ENCODE measurements around the gene COL5A2. TPM values are rescaled to one million over a fixed set of nuclear protein-coding genes. Genes with fewer than 3 reads are reported as not detected.

The COL5A2 gene
- total RNA-seq, 1 experiment from 2014 or later: 15.2 TPM

DNA sequence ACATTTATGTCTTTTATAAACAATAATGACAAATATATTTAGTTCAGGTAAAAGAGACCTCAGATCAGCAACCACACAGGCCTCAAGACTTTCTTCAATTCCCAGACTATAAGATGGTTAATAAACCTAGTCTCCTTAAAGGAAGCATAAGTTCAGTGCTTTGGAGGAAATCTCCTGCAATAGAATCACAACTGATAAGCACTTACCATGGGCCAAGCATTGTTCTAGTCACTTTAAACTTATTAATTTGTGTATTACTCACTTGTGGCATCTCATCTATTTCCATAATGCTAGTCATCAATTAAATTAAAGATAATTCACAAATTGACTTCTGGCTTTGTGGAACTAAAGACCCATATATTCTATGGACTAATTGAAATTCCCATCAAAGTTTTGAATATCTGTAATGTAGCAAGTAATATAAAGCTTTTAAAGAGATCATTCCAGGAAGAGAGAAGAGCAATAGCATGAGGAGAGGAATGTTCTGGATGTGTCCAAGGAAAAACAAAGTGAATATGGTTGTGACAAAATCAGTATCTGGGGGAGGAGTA lies 163.2 kb downstream of the COL5A2 start:
- DNase-seq (ENCODE audit: low spot score): no peak
- in situ Hi-C loops (cut with HindIII; ENCODE audit: low sequenced_read_pairs): no loop called here

GRCh38 chr2:189015359-189015758 lies 164.2 kb downstream of the COL5A2 start:
- in situ Hi-C loops (cut with HindIII; ENCODE audit: low sequenced_read_pairs): no loop called here
- no peak for DNase-seq (ENCODE audit: low spot score)

GRCh38 chr2:189014449-189015138 lies 165.0 kb downstream of the COL5A2 start:
- in situ Hi-C loops (cut with HindIII; ENCODE audit: low sequenced_read_pairs): no loop called here
- no peak for DNase-seq (ENCODE audit: low spot score)

GRCh38 chr2:189013671-189014448 lies 165.7 kb downstream of the COL5A2 start:
- in situ Hi-C loops (cut with HindIII; ENCODE audit: low sequenced_read_pairs): no loop called here
- DNase-seq (ENCODE audit: low spot score): no peak

GRCh38 chr2:189013031-189013430 lies 166.5 kb downstream of the COL5A2 start:
- in situ Hi-C loops (cut with HindIII; ENCODE audit: low sequenced_read_pairs): no loop called here
- no peak for DNase-seq (ENCODE audit: low spot score)

- in situ Hi-C loops (cut with HindIII; ENCODE audit: low sequenced_read_pairs): no loop called here
- DNase-seq (ENCODE audit: low spot score): no peak
Measured at GRCh38 chr2:189012351-189012750, 167.2 kb downstream of the COL5A2 start.

DNA sequence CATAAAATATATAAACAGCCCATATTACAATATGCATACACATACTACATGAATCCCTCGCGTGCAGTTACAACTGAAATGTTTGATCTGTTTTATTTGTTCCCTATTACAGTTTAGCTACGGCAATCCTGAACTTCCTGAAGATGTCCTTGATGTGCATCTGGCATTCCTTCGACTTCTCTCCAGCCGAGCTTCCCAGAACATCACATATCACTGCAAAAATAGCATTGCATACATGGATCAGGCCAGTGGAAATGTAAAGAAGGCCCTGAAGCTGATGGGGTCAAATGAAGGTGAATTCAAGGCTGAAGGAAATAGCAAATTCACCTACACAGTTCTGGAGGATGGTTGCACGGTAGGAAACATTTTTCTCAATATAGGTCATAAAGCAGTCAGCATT lies 169.0 kb downstream of the COL5A2 start:
- in situ Hi-C loops (cut with HindIII; ENCODE audit: low sequenced_read_pairs): no loop called here
- no peak for DNase-seq (ENCODE audit: low spot score)

DNA sequence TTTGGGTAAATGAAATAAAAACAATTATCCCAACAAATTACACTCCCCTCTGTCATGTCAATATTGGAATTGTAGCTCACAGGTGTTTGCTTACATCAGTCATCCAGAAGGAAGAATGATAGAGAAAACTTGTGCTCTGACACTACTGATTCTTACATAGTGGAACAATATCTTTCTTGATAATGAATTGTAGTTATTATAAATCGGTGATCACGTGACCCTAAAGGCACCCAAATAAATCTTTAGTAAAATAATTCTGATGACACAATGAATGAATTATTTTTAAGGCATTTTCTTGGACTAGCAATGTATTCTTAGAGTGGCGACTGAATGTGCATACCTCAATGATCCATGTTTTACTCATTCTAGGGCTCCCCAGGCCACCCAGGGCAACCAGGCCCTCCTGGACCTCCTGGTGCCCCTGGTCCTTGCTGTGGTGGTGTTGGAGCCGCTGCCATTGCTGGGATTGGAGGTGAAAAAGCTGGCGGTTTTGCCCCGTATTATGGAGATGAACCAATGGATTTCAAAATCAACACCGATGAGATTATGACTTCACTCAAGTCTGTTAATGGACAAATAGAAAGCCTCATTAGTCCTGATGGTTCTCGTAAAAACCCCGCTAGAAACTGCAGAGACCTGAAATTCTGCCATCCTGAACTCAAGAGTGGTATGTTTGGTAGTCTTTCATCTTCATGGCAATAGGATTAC lies 170.9 kb downstream of the COL5A2 start:
- DNase-seq (ENCODE audit: low spot score): no peak
- in situ Hi-C loops (cut with HindIII; ENCODE audit: low sequenced_read_pairs): no loop called here

GRCh38 chr2:189002079-189002478 lies 177.5 kb downstream of the COL5A2 start:
- DNase-seq (ENCODE audit: low spot score): no peak
- in situ Hi-C loops (cut with HindIII; ENCODE audit: low sequenced_read_pairs): no loop called here

GRCh38 chr2:189000221-189000620 lies 179.3 kb downstream of the COL5A2 start:
- no peak for DNase-seq (ENCODE audit: low spot score)
- in situ Hi-C loops (cut with HindIII; ENCODE audit: low sequenced_read_pairs): no loop called here

GRCh38 chr2:188997263-188997662 lies 182.3 kb downstream of the COL5A2 start:
- in situ Hi-C loops (cut with HindIII; ENCODE audit: low sequenced_read_pairs): no loop called here
- no peak for DNase-seq (ENCODE audit: low spot score)

DNA sequence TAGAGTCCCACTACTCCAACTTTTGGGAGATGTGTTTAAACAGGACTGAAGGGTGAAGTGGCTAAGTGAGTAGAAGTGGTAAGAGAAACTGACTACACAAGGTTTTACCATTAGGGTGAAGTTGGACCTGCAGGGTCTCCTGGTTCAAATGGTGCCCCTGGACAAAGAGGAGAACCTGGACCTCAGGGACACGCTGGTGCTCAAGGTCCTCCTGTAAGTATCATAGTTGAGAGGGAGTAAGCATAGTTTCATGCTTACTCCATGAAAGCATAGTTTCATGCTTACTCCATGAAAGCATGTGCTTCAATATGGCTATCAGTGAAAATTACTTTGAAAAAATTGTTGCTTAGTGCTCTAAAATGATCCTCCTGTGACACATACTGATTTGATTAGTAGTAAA lies 186.3 kb downstream of the COL5A2 start:
- no peak for DNase-seq (ENCODE audit: low spot score)
- in situ Hi-C loops (cut with HindIII; ENCODE audit: low sequenced_read_pairs): no loop called here

GRCh38 chr2:188986839-188987238 lies 192.7 kb downstream of the COL5A2 start:
- in situ Hi-C loops (cut with HindIII; ENCODE audit: low sequenced_read_pairs): no loop called here
- DNase-seq (ENCODE audit: low spot score): no peak

GRCh38 chr2:188984680-188985079 lies 194.9 kb downstream of the COL5A2 start:
- in situ Hi-C loops (cut with HindIII; ENCODE audit: low sequenced_read_pairs): no loop called here
- DNase-seq (ENCODE audit: low spot score): no peak

DNA sequence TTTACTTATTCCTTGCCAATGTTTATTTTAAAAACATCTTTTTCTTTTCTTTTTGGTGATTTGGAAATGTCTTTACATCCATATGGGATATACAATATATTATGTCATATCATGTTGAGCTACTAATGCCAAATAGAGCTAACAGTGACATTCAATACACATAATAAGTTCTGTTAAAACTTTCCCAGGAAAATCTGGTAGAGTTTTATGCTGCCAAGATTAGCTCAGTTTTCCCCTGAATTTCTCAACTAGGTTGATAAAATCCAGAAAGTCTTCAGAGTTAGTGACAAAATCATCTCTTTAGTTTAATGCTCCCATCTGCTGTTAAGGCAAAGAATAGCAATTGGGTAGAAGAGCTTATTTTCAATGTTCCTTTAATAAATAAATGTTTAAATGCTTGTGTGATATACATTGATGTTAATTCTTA lies 195.5 kb downstream of the COL5A2 start:
- DNase-seq (ENCODE audit: low spot score): no peak
- in situ Hi-C loops (cut with HindIII; ENCODE audit: low sequenced_read_pairs): no loop called here

DNA sequence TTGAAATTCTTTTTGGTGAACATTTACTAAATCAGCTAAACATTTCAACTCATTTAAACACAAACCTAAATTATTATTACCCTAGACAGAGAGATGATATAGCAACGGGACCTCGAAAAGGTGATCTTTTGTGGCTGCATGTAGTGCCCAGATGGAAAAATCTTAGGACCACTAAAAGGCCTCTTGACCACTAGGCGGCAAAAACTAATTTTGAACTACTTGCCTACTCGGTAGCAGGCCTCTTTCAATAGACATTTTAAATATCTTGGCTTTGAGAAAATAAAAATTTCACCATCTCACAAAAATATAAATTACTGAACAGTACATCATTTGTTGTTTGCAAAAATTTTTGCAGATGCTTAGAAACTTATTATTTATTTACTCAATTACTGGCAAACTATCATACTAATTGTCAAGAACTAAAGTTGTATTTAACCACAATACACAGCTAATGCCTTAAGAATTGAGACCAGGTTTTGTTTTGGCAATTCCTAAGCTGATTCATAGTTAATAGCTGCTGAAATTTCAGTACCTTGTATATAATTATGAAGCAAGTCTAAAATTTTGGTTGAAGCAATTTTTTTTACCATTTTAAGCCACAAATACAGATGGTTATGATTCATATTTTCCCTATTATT lies 196.0 kb downstream of the COL5A2 start:
- DNase-seq (ENCODE audit: low spot score): no peak
- in situ Hi-C loops (cut with HindIII; ENCODE audit: low sequenced_read_pairs): no loop called here
